GM19035 (cell line): Measurements from ENCODE around the gene UBXN10.
A peak's percentile ranks its signal among the peaks of the same experiment; 100 is the strongest.

Experiments used
- ATAC-seq: cut with Tn5 transposase; IDR thresholded peaks from one replicate; pipeline ENCODE4 v1.9.1; 2021; ENCODE audit not compliant: unreplicated experiment

UBXN10 gene

GRCh38 chr1:20151906-20152598, 33.8 kb upstream of the UBXN10 start:
- ATAC-seq = peak; percentile 47

- ATAC-seq = no peak
Observed at GRCh38 chr1:20152599-20152930, 33.3 kb upstream of the UBXN10 start.

GRCh38 chr1:20153000-20153418, 32.9 kb upstream of the UBXN10 start:
- ATAC-seq = no peak

- ATAC-seq = no peak
Observed at GRCh38 chr1:20154301-20154831, 31.5 kb upstream of the UBXN10 start.

GRCh38 chr1:20158358-20159070, 27.4 kb upstream of the UBXN10 start:
- no peak for ATAC-seq

- no peak for ATAC-seq
Observed at GRCh38 chr1:20160034-20160433, 25.9 kb upstream of the UBXN10 start.

- no peak for ATAC-seq
Observed at GRCh38 chr1:20164694-20165202, 21.1 kb upstream of the UBXN10 start.

GRCh38 chr1:20165522-20165951, 20.4 kb upstream of the UBXN10 start:
- ATAC-seq = no peak

GRCh38 chr1:20166051-20166450, 19.8 kb upstream of the UBXN10 start:
- ATAC-seq = no peak

GRCh38 chr1:20167126-20167525, 18.8 kb upstream of the UBXN10 start:
- ATAC-seq = no peak

- no peak for ATAC-seq
Observed at GRCh38 chr1:20168564-20169491, 17.1 kb upstream of the UBXN10 start.

GRCh38 chr1:20169932-20170331, 16.0 kb upstream of the UBXN10 start:
- ATAC-seq = no peak

- no peak for ATAC-seq
Observed at GRCh38 chr1:20172033-20172590, 13.8 kb upstream of the UBXN10 start.

GRCh38 chr1:20174937-20175666, 10.8 kb upstream of the UBXN10 start:
- no peak for ATAC-seq

GRCh38 chr1:20178634-20179370, 7.1 kb upstream of the UBXN10 start:
- no peak for ATAC-seq

- no peak for ATAC-seq
Observed at GRCh38 chr1:20179371-20180128, 6.3 kb upstream of the UBXN10 start.

GRCh38 chr1:20180129-20180843, 5.6 kb upstream of the UBXN10 start:
- no peak for ATAC-seq

- ATAC-seq = no peak
Observed at GRCh38 chr1:20180844-20181207, 5.1 kb upstream of the UBXN10 start.
